ENCODE results near the gene PLA2G15. TPM values are rescaled to one million over a fixed set of nuclear protein-coding genes. Genes with fewer than 3 reads are reported as not detected.

PLA2G15 gene
- total and polyA plus RNA-seq, 2 donors (not counting 1 experiment from before 2014, with no cell fraction given) = 22.2 to 28.7 TPM

GRCh38 chr16:68299571-68300453 is 54.6 kb downstream of the PLA2G15 start:
- TF ChIP-seq, protein P1, sequence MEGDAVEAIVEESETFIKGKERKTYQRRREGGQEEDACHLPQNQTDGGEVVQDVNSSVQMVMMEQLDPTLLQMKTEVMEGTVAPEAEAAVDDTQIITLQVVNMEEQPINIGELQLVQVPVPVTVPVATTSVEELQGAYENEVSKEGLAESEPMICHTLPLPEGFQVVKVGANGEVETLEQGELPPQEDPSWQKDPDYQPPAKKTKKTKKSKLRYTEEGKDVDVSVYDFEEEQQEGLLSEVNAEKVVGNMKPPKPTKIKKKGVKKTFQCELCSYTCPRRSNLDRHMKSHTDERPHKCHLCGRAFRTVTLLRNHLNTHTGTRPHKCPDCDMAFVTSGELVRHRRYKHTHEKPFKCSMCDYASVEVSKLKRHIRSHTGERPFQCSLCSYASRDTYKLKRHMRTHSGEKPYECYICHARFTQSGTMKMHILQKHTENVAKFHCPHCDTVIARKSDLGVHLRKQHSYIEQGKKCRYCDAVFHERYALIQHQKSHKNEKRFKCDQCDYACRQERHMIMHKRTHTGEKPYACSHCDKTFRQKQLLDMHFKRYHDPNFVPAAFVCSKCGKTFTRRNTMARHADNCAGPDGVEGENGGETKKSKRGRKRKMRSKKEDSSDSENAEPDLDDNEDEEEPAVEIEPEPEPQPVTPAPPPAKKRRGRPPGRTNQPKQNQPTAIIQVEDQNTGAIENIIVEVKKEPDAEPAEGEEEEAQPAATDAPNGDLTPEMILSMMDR (conservative IDR thresholded peaks at IDR 0.05 in 1 of 2, IDR thresholded peaks at IDR 0.05 in 1 of 2; ENCODE audit: low read depth in 1 of 2, low read length in 2 of 2) = no peak
- TF ChIP-seq EZH2 (IDR thresholded peaks at IDR 0.05; ENCODE audit: low read length, missing control alignments) = no peak
- Histone ChIP-seq H4K20me1 (ENCODE audit: control insufficient read depth, extremely low read depth, insufficient read depth, low read length) (no peaks in the 10 kb centered on the region), H3K9ac (ENCODE audit: insufficient read depth, low read length) (no peak overlapping the region), H3K36me3 (ENCODE audit: control insufficient read depth, insufficient read depth, low read length) (peaks cover 29% of the 10 kb centered on the region), H3K79me2 (ENCODE audit: control insufficient read depth, insufficient read depth, low read length) (no peaks in the 10 kb centered on the region), H2AFZ (ENCODE audit: low read length) (no peak overlapping the region), H3K9me3 (ENCODE audit: control insufficient read depth, insufficient read depth, low read depth, low read length) (no peaks in the 10 kb centered on the region), H3K4me1 (ENCODE audit: control insufficient read depth, extremely low read depth, insufficient read depth, low read length) (peaks cover 17% of the 10 kb centered on the region), H3K27me3 (ENCODE audit: control insufficient read depth, insufficient read depth, low read length) (no peaks in the 10 kb centered on the region), H3K27ac (ENCODE audit: insufficient read depth, low read length) (peak overlapping the region; percentile 30), H3K4me2 (ENCODE audit: extremely low read depth, insufficient read depth, low read length) (no peak overlapping the region), H3K4me3 (replicated peaks in 1 of 4; ENCODE audit: control extremely low read depth in 1 of 4, insufficient read depth in 1 of 4, low read depth in 3 of 4, low read length in 4 of 4) (no peak overlapping the region)
- DNase-seq (ENCODE audit: low read depth in 2 of 2) = no peak

DNA sequence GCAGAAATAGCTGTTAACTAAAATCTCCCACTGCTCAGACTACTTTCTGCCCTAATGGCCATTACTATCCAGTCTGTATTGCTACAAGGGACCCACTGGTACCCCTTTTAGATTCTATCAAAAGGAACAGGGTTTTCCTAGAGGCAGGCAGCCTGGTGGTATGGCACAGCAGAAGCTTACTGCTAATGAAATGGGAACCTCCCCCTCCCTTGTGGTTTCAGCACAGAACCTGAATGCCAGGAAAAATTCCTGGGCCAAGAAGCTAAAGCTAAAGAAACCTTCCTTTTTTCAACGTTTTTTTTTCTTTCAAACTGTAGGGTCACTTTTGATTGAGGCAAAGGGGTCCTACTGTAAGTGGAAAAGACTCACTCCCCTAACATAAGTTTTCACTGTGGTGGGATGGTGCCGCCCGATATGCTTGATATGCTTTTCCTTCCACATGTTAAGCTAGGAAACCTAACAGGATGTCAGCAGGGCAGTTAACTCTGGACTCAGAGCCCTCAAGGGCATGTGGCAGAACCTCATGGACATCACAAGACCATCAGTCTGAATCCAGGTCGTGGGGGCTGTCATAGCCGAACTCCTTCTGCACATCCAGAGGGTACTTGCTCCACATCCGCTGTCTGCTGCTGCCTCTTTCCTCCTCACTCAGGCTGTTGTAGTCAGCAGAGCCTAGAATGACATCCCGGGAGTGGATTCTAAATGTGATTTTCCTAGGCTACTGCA is 55.7 kb downstream of the PLA2G15 start:
- H3K9ac ChIP-seq (ENCODE audit: insufficient read depth, low read length) = no peak overlapping the region
- no peak for TF ChIP-seq EZH2 (IDR thresholded peaks at IDR 0.05; ENCODE audit: low read length, missing control alignments)
- H3K27me3 ChIP-seq (ENCODE audit: control insufficient read depth, insufficient read depth, low read length) = no peaks in the 10 kb centered on the region
- H4K20me1 ChIP-seq (ENCODE audit: control insufficient read depth, extremely low read depth, insufficient read depth, low read length) = no peaks in the 10 kb centered on the region
- DNase-seq (ENCODE audit: low read depth in 2 of 2) = peak in 1 of 2 donors; percentile 43
- H3K4me2 ChIP-seq (ENCODE audit: extremely low read depth, insufficient read depth, low read length) = no peak overlapping the region
- no peaks in the 10 kb centered on the region for H3K9me3 ChIP-seq (ENCODE audit: control insufficient read depth, insufficient read depth, low read depth, low read length)
- no peaks in the 10 kb centered on the region for H3K79me2 ChIP-seq (ENCODE audit: control insufficient read depth, insufficient read depth, low read length)
- no peak overlapping the region for H3K4me3 ChIP-seq (replicated peaks in 1 of 4; ENCODE audit: control extremely low read depth in 1 of 4, insufficient read depth in 1 of 4, low read depth in 3 of 4, low read length in 4 of 4)
- no peak overlapping the region for H3K27ac ChIP-seq (ENCODE audit: insufficient read depth, low read length)
- peaks cover 17% of the 10 kb centered on the region for H3K4me1 ChIP-seq (ENCODE audit: control insufficient read depth, extremely low read depth, insufficient read depth, low read length)
- no peak overlapping the region for H2AFZ ChIP-seq (ENCODE audit: low read length)
- H3K36me3 ChIP-seq (ENCODE audit: control insufficient read depth, insufficient read depth, low read length) = peaks cover 27% of the 10 kb centered on the region

- Histone ChIP-seq H3K9me3 (ENCODE audit: control insufficient read depth, insufficient read depth, low read depth, low read length) (no peaks in the 10 kb centered on the region), H3K27ac (ENCODE audit: insufficient read depth, low read length) (no peak overlapping the region), H3K4me2 (ENCODE audit: extremely low read depth, insufficient read depth, low read length) (no peak overlapping the region), H3K36me3 (ENCODE audit: control insufficient read depth, insufficient read depth, low read length) (peaks cover 13% of the 10 kb centered on the region), H3K4me1 (ENCODE audit: control insufficient read depth, extremely low read depth, insufficient read depth, low read length) (peaks cover 5% of the 10 kb centered on the region), H3K4me3 (replicated peaks in 1 of 4; ENCODE audit: control extremely low read depth in 1 of 4, insufficient read depth in 1 of 4, low read depth in 3 of 4, low read length in 4 of 4) (no peak overlapping the region), H2AFZ (ENCODE audit: low read length) (no peak overlapping the region), H3K27me3 (ENCODE audit: control insufficient read depth, insufficient read depth, low read length) (no peaks in the 10 kb centered on the region), H4K20me1 (ENCODE audit: control insufficient read depth, extremely low read depth, insufficient read depth, low read length) (no peaks in the 10 kb centered on the region), H3K9ac (ENCODE audit: insufficient read depth, low read length) (no peak overlapping the region), H3K79me2 (ENCODE audit: control insufficient read depth, insufficient read depth, low read length) (peaks cover 29% of the 10 kb centered on the region)
- TF ChIP-seq, protein P1 (conservative IDR thresholded peaks at IDR 0.05 in 1 of 2, IDR thresholded peaks at IDR 0.05 in 1 of 2; ENCODE audit: low read depth in 1 of 2, low read length in 2 of 2) = no peak
- no peak for TF ChIP-seq EZH2 (IDR thresholded peaks at IDR 0.05; ENCODE audit: low read length, missing control alignments)
- no peak for DNase-seq (ENCODE audit: low read depth in 2 of 2)
These were observed 61.5 kb downstream of the PLA2G15 start for GRCh38 chr16:68306633-68307032.

Data from fibroblast of lung (primary cell).